ENCODE results near the gene ATP6V0D1. TPM values are rescaled to one million over a fixed set of nuclear protein-coding genes. Genes with fewer than 3 reads are reported as not detected.

The ATP6V0D1 gene
- total and polyA plus RNA-seq, 2 of the 4 experiments (the other 2 are of a cell fraction): 112 to 124 TPM

GRCh38 chr16:67391424-67392300 is 89.3 kb downstream of the ATP6V0D1 start:
- TF ChIP-seq MXI1 (IDR thresholded peaks at IDR 0.05; ENCODE audit: borderline replicate concordance, low read depth, low read length) (no peak), POLR2A (IDR thresholded peaks at IDR 0.05; ENCODE audit: low read depth, low read length) (no peak), SMC3 (IDR thresholded peaks at IDR 0.05; ENCODE audit: low read depth, low read length) (no peak), CHD1 (IDR thresholded peaks at IDR 0.05; ENCODE audit: low read depth, low read length) (no peak), CEBPB (IDR thresholded peaks at IDR 0.05; ENCODE audit: low read depth, low read length) (no peak), RFX5 (IDR thresholded peaks at IDR 0.05; ENCODE audit: low read depth, low read length) (no peak), BHLHE40 (IDR thresholded peaks at IDR 0.05; ENCODE audit: low read depth, low read length) (no peak), USF2 (IDR thresholded peaks at IDR 0.05; ENCODE audit: low read depth, low read length) (no peak), CTCF (conservative IDR thresholded peaks at IDR 0.05; ENCODE audit: low read depth, low read length) (no peak), MAFK (IDR thresholded peaks at IDR 0.05; ENCODE audit: low read depth, low read length) (no peak), NFE2L2 (IDR thresholded peaks at IDR 0.05; ENCODE audit: low read depth, low read length) (no peak), RCOR1 (IDR thresholded peaks at IDR 0.05; ENCODE audit: insufficient replicate concordance, low read length) (no peak), FOS (IDR thresholded peaks at IDR 0.05; ENCODE audit: low read depth, low read length) (no peak)
- Histone ChIP-seq H2BK20ac (ENCODE audit: low read depth, low read length) (no peak overlapping the region), H2BK120ac (ENCODE audit: low read depth, low read length) (no peak overlapping the region), H2BK5ac (ENCODE audit: low read depth, low read length, poor library complexity, severe bottlenecking) (no peak overlapping the region), H4K8ac (ENCODE audit: low read depth in 2 of 2, low read length in 2 of 2) (no peak overlapping the region), H2AK5ac (ENCODE audit: low read depth, low read length) (no peak overlapping the region), H3K4me3 (ENCODE audit: insufficient read depth, low read depth, low read length) (no peak overlapping the region), H4K20me1 (ENCODE audit: insufficient read depth, low read length) (no peaks in the 10 kb centered on the region), H4K91ac (ENCODE audit: insufficient read depth, low read depth, low read length) (no peak overlapping the region), H3K9me3 (ENCODE audit: control insufficient read depth, insufficient read depth, low read length) (no peaks in the 10 kb centered on the region), H2AK9ac (replicated peaks; ENCODE audit: low read depth, low read length, poor library complexity) (no peak overlapping the region), H2AFZ (replicated peaks; ENCODE audit: low read length, poor library complexity) (no peak overlapping the region), H3K79me1 (ENCODE audit: low read depth in 1 of 2, low read length in 2 of 2) (no peaks in the 10 kb centered on the region), H3K4ac (ENCODE audit: low read depth, low read length) (no peak overlapping the region), H3K23ac (ENCODE audit: low read depth, low read length) (no peak overlapping the region), H2BK15ac (ENCODE audit: low read depth, low read length) (no peak overlapping the region), H3K27me3 (ENCODE audit: control insufficient read depth, insufficient read depth, low read length) (peaks cover 11% of the 10 kb centered on the region), H3K18ac (ENCODE audit: low read depth, low read length) (no peak overlapping the region), H3K36me3 (ENCODE audit: control insufficient read depth, insufficient read depth, low read length) (no peaks in the 10 kb centered on the region), H4K5ac (ENCODE audit: low read depth, low read length) (no peak overlapping the region), H3K9ac (ENCODE audit: low read depth, low read length) (no peak overlapping the region), H3K27ac (ENCODE audit: insufficient read depth, low read length) (no peak overlapping the region), H3K4me1 (ENCODE audit: control insufficient read depth, insufficient read depth, low read length) (peaks cover 14% of the 10 kb centered on the region), H3K56ac (ENCODE audit: extremely low read depth, insufficient read depth, low read length) (no peak overlapping the region), H3K4me2 (ENCODE audit: low read depth, low read length) (no peak overlapping the region), H3K14ac (replicated peaks; ENCODE audit: low read depth, low read length) (no peak overlapping the region), H3K9me1 (ENCODE audit: insufficient read depth, low read length) (peaks cover 5% of the 10 kb centered on the region; the same call in 1 of the 2 replicates)
- ChIA-PET POLR2A (ENCODE audit: unreplicated experiment) (no interaction called here), CTCF (no interaction called here)
- WGBS, 2 experiments (ENCODE audit: extremely low coverage in 2 of 2, insufficient read length in 1 of 2): 84% methylated on average over 10 of the region's 15 CpGs; no CpG with 5 or more reads in 1 of the 2 experiments
- ATAC-seq (ENCODE audit: low read depth): no peak
- in situ Hi-C loops (cut with MboI; ENCODE audit: low sequenced_read_pairs) (no loop called here), dilution Hi-C loops (cut with HindIII; ENCODE audit: low sequenced_read_pairs, unreplicated experiment) (no loop called here), intact Hi-C loops (cut with micrococcal nuclease) (loop anchor here (5.0 kb wide), 1 partner anchor 144 kb away; the partner anchor contains the start of genes FHOD1 and SLC9A5)
- no TSS peak for BruUV-seq (replicated peaks)
- no peak for DNase-seq
